GM21390 (cell line): ENCODE data around the gene PPARD.
"Not testable (repeated sequence)": the region's sequence is repeated elsewhere in the genome, so short reads cannot be mapped to it uniquely, and the experiment has no call there.

Experiments used
- ATAC-seq: cut with Tn5 transposase; IDR thresholded peaks from one replicate; pipeline ENCODE4 v1.9.1; 2021; ENCODE audit not compliant: unreplicated experiment

Gene PPARD

GRCh38 chr6:35378261-35378660 lies 35.9 kb downstream of the PPARD start:
- no peak for ATAC-seq

DNA sequence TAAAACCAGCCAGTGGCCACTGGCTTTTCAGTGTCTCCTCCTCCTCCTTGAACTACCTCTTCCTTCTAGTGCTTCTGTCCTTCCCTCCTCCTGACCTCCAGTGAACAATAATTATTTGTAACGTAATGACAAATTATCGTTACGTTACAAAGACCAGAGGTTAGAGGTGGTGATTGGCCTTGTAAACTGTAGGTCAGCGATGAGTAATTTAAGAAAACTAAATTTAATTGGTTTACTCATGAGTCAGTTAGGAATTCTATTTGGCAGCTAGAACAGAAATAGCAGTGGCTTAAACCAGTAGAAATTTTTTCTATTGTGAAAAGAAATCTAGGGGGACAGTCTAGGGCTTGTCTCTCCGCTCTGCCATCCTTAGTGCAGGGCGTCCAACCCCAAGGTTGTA lies 38.8 kb downstream of the PPARD start:
- no peak for ATAC-seq

DNA sequence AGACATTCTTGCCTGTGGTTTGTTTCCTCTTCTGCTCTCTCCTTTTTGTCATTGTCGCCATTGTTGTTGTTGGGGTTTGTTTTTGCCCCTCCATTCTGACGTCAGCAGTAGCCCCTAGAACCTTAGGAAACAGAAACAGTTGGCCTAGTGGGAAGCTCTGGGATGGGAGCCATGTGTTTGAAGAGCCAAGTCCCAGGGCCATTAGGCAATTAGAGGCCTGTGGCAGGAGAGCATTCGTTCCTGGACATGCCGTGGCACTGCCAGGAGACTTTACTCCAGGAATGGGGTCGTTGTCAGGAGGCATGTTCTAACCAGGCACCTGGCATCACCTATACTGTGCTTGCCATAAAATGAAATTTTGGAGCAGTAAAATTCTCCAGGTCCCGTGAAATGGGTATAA lies 39.7 kb downstream of the PPARD start:
- ATAC-seq = no peak

DNA sequence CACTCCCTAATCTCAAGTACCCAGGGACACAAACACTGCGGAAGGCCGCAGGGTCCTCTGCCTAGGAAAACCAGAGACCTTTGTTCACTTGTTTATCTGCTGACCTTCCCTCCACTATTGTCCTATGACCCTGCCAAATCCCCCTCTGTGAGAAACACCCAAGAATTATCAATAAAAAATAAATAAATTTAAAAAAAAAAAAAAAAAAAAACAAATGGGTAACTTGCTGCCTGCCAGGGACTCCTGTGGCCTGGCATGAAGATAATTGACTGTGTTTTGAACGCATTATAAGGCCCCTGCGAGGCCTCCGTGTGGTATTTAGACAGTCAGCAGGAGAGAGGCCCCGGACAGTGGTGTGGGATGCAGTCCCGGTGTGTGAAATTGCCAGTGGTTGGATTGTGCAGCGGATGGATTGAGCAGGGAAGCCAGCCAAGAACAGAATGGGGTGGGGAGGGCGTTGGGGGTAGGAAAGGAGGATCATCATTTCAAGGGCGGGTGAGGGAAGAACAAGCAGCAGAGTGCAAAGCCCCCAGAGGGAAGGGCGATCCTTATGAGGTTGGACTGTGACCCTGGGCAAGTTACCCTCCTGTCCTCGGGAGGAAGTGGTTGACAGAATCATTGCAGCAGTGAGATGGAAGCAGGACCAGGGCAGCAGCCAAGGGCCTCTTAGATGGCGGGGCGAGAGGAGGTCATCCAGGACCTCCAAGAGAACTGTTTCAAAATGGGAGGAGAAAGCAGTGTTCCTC lies 43.3 kb downstream of the PPARD start:
- no peak for ATAC-seq

DNA sequence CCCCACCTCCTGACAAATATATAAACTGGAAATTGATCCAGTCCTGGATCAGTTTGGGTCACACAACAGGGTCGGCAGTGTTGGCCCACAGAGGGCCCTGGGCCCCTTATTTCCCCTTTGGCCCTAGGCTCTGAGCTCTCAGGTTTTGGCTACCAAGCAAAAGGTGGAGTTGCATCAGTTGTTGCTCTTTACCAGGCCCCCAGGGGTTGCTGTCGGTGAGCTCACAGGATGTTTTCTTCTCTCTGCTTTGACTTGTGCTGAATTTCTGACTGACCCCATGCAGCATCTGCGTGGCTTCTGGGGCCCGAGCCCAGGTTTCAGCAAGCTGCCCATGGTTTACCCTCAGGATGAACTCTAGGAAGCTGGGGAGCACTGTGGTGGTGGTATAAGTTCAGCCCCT lies 44.6 kb downstream of the PPARD start:
- no peak for ATAC-seq

- ATAC-seq = no peak
Measured at GRCh38 chr6:35388030-35388429, 45.7 kb downstream of the PPARD start.

DNA sequence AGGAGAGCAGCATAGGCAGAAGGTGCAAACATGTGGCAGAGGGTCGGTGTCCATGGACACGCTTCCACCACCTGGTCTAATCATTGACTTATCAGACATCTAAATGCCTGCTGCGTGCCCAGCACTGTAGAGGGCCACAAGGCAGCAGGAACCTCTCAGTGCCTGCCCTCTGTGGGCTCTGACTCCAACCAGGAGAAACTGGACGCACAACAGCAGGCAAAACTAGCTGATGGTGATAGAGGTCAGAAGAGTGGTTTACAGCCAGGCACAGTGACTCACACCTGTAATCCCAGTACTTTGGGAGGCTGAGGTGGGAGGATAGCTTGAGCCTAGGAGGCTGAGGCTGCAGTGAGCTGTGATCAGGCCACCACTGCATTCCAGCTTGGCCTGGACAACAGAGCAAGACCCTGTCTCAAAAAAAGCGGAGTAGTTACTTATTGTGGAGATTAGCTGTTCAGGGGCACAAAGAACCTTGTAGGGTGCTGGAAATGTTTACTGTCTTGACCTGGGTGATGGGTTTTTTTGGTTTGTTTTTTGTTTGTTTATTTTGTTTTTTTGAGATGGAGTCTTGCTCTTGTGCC lies 46.5 kb downstream of the PPARD start:
- ATAC-seq = no peak

GRCh38 chr6:35389386-35389785 lies 47.0 kb downstream of the PPARD start:
- not testable (repeated sequence) for ATAC-seq

DNA sequence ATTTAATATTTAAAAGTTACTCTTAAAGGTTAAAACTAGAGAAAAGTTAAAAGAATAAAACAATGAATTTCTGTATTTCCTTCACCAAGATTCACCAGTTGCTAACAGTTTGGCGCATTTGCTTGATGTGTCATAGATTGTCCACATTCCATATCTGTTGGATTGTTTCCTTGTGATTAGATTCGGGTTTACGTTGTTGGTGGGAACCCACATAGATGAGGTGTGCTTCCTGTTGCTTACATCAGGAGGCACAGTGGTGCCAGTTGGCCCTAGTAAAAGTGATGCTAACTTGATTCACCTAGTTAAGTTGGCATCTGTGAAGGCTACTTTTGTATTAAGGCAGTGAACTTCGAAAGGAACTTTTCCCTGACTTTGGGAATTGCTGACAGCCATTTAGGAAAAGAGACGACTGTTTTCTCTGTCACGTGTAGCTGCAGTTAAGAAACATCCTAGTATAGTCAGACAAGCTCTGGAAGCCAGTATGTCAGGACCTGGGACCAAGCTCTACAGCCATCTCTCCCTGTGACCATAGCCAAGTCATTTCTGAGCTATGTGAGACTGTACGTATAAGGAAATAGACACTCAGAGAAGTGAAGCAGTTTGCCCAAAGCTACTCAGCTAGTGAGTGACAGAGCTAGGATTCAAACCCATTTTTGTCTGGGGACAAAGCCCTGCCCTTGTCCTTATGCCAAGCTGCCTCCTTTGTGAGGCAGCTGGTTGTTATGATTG lies 49.0 kb downstream of the PPARD start:
- ATAC-seq = no peak

GRCh38 chr6:35392111-35392702 lies 49.8 kb downstream of the PPARD start:
- no peak for ATAC-seq

- no peak for ATAC-seq
Measured at GRCh38 chr6:35392773-35393672, 50.7 kb downstream of the PPARD start.

DNA sequence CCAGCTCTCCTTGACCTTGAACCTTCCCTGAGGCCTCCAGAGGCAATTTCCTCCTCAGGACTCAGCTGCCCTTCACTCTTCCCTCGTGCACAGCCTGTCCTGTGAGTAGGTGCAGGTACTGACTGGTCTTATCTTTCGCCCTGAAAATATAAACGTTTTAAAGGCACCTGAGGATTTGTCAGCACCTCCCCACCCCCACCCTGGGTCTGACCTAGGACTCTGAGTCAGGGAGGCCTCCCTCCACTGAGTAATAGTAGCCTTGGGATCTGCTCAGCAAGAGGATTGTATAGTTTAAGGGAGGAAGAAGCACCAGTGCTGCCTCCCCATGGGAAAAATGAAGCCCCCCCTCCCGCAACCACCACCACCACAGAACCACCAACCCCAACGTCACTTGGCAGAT lies 54.6 kb downstream of the PPARD start:
- ATAC-seq = no peak

DNA sequence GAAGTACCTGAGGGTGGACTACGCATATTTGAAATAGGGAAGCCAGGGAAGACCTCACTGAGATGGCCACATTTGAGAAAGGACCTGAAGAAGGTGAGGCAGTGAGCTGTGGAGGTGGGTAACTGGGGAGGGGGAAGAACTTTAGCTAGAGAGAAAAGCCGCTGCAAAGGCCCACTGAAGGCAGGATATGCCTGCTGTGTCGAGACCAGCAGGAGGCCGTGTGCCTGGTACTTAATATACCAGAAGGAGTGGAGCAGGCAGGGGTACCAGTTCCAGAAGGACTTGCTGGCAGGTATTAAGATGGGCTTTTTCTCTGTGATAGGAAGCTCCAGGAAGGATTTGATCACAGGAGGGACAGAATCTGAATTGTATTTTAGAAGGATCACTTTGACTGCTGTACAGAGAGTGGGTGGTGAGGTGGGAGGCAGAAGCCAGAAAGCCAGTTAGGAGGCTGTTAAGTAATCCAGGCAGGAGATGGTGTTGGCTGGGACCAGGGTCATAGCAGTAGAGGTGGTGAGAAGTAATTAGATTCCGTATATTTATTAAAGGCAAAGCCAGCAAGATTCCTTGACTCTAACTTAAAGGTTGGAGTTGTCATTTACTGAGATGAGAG lies 55.6 kb downstream of the PPARD start:
- no peak for ATAC-seq

DNA sequence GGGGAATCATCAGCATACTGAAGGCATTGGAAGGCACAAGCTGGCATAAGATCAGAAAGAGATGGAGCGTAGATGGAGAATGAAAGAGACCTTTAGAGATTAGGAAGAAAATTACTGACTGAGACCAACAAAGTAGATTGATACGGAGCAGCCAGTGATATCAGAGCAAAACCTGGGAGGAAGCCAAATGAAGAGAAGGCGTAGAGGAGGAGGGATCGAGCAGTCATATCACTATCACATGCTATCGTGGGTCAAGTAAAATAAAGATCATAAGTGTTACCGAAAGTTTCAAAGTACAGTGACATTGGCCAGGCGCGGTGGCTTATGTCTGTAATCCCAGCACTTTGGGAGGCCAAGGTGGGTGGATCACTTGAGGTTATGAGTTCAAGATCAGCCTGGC lies 56.2 kb downstream of the PPARD start:
- ATAC-seq = no peak

DNA sequence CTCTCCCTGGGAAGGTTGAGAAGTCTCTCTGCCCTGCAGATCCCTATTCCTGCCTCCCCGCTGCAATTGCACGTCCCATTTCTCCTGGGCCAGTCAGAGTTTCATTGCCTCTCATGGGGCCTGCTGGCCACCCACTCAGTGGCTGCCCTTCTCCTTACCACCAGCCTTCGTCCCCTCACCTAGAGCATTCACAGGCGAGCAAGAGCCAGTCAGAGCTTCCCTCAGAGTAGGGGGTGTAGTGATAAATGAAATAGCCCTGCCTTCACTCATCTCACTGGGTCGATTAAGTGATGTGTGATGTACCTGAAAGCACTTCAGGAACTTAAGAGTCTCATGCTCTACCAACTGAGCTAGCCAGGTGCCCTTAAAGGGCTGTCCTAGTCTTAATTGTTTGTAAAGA lies 57.8 kb downstream of the PPARD start:
- no peak for ATAC-seq

DNA sequence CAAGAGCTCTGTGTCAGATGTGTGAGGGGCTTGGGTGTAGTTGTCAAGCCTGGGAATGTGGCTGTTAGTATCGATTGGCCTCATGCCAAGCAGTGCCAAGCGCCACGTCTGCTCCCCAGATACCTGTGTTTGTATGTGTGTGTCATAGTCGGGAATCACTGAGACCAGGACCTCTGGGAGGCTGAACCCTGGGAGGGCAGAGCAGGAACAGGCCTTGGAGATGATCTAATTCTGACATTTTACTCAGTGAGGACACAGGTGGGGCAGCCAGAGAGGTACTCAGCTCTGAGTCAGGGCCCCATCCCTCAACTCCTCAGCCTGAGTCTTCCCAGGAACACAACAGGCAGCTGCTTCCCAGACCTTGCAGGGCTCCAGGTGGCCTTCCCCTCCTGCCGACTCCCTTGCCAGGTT lies 58.5 kb downstream of the PPARD start:
- no peak for ATAC-seq

- no peak for ATAC-seq
Measured at GRCh38 chr6:35401514-35401913, 59.2 kb downstream of the PPARD start.

GRCh38 chr6:35402136-35402855 lies 59.9 kb downstream of the PPARD start:
- peak; percentile 66 for ATAC-seq

DNA sequence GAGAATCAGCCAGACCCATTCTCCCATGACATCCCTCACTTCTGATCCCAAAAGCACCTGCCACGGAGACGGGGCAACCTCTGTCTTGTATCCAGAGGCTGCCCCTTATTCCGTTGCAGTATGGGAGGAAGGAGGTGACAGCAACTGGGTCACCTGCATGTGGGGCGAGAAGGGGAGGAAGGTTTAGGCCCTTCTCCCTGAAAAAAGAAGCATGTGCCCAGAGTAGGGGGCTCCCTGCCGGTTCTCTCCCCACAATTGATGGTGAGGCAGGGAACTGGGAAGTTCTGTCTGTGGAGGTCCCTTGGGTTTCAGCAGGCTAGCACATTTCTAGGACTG lies 60.5 kb downstream of the PPARD start:
- ATAC-seq = no peak
